ENCODE results near the gene DIO3. TPM values are rescaled to one million over a fixed set of nuclear protein-coding genes. Genes with fewer than 3 reads are reported as not detected.

Gene DIO3
- total RNA-seq, 1 donor from 2014 or later, result not detected

GRCh38 chr14:101558739-101559240 is 2.5 kb upstream of the DIO3 start:
- DNase-seq, result no peak
- Mint-ChIP-seq H3K36me3 (ENCODE audit: unreplicated experiment) (peaks cover 4% of the 10 kb centered on the region), H3K27me3 (ENCODE audit: unreplicated experiment) (peaks cover 28% of the 10 kb centered on the region), H3K4me1 (ENCODE audit: low read depth, unreplicated experiment) (no peaks in the 10 kb centered on the region), H3K9me3 (ENCODE audit: unreplicated experiment) (peaks cover 6% of the 10 kb centered on the region), H3K27ac (ENCODE audit: unreplicated experiment) (no peak overlapping the region), H3K4me3 (ENCODE audit: unreplicated experiment) (no peak overlapping the region)
- TF ChIP-seq CTCF (IDR thresholded peaks at IDR 0.05; ENCODE audit: partially characterized antibody, unreplicated experiment), result no peak

GRCh38 chr14:101559250-101559623 is 2.1 kb upstream of the DIO3 start:
- H3K9me3 Mint-ChIP-seq (ENCODE audit: unreplicated experiment), result peaks cover 6% of the 10 kb centered on the region
- H3K4me3 Mint-ChIP-seq (ENCODE audit: unreplicated experiment), result no peak overlapping the region
- H3K4me1 Mint-ChIP-seq (ENCODE audit: low read depth, unreplicated experiment), result no peaks in the 10 kb centered on the region
- peaks cover 4% of the 10 kb centered on the region for H3K36me3 Mint-ChIP-seq (ENCODE audit: unreplicated experiment)
- H3K27me3 Mint-ChIP-seq (ENCODE audit: unreplicated experiment), result peaks cover 28% of the 10 kb centered on the region
- no peak for TF ChIP-seq CTCF (IDR thresholded peaks at IDR 0.05; ENCODE audit: partially characterized antibody, unreplicated experiment)
- no peak overlapping the region for H3K27ac Mint-ChIP-seq (ENCODE audit: unreplicated experiment)
- no peak for DNase-seq

- Mint-ChIP-seq H3K9me3 (ENCODE audit: unreplicated experiment) (peaks cover 6% of the 10 kb centered on the region), H3K36me3 (ENCODE audit: unreplicated experiment) (peaks cover 4% of the 10 kb centered on the region), H3K27me3 (ENCODE audit: unreplicated experiment) (peaks cover 28% of the 10 kb centered on the region), H3K27ac (ENCODE audit: unreplicated experiment) (no peak overlapping the region), H3K4me1 (ENCODE audit: low read depth, unreplicated experiment) (no peaks in the 10 kb centered on the region), H3K4me3 (ENCODE audit: unreplicated experiment) (no peak overlapping the region)
- no peak for TF ChIP-seq CTCF (IDR thresholded peaks at IDR 0.05; ENCODE audit: partially characterized antibody, unreplicated experiment)
- DNase-seq, result peak; percentile 58
Observed at GRCh38 chr14:101559624-101560533, 1.4 kb upstream of the DIO3 start.

GRCh38 chr14:101560534-101561113 is 671 bp upstream of the DIO3 start:
- Mint-ChIP-seq H3K36me3 (ENCODE audit: unreplicated experiment) (peaks cover 4% of the 10 kb centered on the region), H3K27me3 (ENCODE audit: unreplicated experiment) (peaks cover 34% of the 10 kb centered on the region), H3K4me1 (ENCODE audit: low read depth, unreplicated experiment) (no peaks in the 10 kb centered on the region), H3K4me3 (ENCODE audit: unreplicated experiment) (no peak overlapping the region), H3K9me3 (ENCODE audit: unreplicated experiment) (peaks cover 3% of the 10 kb centered on the region), H3K27ac (ENCODE audit: unreplicated experiment) (no peak overlapping the region)
- no peak for DNase-seq
- no peak for TF ChIP-seq CTCF (IDR thresholded peaks at IDR 0.05; ENCODE audit: partially characterized antibody, unreplicated experiment)

Measured in glutamatergic neuron (in vitro differentiated cells).